Putamen (tissue), 1 donor: ENCODE data around the gene SOX6.
A peak's percentile ranks its signal among the peaks of the same experiment; 100 is the strongest.

ENCODE experiments used
- DNase-seq: peaks from one replicate; pipeline ENCODE4 v3.0.0-alpha.2; 2016; ENCODE audit warnings: low spot score

SOX6 gene

GRCh38 chr11:15991215-15991614, 365.1 kb downstream of the SOX6 start:
- DNase-seq = no peak

DNA sequence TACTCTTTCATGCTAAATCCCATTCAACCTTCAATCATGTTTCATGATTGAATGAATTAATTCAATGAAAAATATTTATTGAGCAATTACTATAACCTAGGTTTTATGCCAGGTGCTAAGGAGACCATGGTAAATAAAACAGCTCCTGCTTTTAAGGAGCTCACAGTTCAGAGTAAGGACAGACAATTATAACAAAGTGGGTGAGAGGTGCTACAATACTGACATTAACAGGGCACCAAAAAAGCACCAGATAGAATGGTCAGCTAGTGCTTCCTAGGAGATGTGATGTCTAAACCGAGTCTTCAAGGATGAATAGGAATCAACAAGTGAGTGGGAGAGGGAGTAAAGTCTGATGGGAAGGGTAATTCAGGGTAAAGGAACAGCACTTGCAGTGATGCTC, 366.7 kb downstream of the SOX6 start:
- DNase-seq = no peak

GRCh38 chr11:15988693-15989231, 367.6 kb downstream of the SOX6 start:
- DNase-seq = no peak

DNA sequence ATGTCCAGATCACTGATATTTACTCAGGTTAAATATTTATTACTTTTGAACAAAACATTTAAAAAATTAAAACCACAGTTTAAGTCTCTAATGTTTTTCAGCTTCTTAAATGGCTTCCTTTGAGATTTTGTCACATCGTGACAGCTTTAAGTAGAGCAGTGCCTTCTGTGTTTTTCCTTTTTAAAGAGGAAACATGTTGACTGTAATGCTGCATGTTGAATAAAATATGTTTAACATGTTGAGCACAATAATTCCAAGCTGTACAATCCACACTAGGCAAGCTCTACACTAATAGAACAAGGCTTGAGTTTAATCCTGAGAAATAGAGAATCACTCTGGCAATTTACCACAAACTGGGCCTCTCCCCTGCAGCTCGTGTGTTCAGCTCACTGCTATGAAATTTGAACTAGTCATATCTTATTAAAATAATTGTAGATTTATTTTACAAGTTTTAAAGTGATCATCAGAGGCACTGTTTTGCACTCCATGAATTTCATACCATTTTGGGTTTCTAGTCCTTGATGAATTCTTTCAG, 368.3 kb downstream of the SOX6 start:
- DNase-seq = no peak

GRCh38 chr11:15987046-15987445, 369.3 kb downstream of the SOX6 start:
- DNase-seq = no peak

- DNase-seq = no peak
Measured at GRCh38 chr11:15985860-15986139, 370.5 kb downstream of the SOX6 start.

DNA sequence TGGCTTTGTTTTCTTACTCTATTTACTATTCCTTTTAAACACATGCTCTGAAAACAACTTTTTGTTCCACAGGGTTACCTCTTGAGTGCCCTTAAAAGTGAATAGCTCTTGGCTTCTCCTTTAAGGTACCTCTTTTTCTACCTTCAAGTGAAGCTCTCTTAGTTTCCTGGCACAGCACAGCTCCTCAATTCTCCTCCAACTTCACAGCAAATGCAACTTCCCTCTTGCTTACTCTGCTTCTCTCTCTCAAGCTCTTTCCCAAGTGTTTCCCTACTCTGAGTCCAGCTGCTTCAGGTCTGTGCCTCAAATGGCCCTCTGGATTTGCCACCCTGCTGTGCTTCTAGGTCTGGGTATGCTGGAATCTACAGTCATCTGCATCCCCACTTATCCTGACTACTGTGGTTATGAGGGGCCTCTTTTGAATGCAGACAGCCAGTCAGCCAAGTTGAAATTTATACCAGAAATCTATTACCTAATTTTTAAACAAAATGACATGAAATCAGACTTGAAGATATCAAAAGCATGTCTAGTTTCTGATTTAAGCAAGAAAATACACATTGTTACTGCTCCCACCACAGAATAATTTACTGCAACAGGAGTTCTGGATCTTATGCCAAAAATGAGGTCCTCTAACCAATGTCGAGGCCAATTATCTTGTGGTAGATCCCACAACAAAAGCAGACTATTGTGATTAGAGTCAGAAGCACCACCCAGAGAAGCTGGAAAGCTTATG, 371.1 kb downstream of the SOX6 start:
- DNase-seq = no peak

DNA sequence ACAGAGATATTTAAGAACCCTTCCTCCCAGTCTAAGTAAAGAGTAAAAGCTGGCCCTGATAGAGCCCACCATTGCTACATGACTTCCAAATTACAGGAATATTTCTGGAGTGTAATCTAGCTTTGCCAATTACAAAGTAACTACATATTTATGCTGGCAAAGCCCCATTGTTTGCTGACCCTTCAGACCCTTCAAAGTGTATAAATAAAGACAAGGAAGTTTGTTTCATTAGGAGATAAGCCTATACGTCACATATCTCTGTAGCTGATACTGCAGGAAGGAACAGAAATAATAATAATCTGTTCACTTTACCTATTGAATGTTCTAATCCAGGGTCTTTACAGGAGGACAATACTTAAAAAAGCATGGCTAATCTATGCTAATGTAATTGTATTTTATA, 375.1 kb downstream of the SOX6 start:
- DNase-seq = no peak

DNA sequence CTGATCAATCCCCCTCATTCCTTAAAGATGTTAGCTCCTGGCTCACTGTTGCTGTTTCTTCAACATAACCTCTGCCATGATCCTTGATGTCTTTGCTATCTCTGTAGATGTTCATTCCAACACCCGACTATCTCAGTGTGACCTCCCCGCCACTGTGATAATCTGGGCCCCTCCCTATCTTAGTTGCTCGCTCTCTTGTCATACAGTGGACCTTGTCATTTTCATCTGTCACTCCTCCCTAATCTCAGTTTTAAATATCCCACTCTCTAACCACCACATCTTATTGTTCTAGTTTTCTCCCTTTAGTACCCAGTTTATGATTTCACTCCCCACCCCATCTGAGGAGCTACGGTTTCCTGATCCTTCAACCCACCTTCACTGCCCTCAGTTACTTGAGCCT, 379.2 kb downstream of the SOX6 start:
- no peak for DNase-seq

- DNase-seq = no peak
Measured at GRCh38 chr11:15976433-15977045, 379.8 kb downstream of the SOX6 start.

- no peak for DNase-seq
Measured at GRCh38 chr11:15975742-15976141, 380.6 kb downstream of the SOX6 start.

DNA sequence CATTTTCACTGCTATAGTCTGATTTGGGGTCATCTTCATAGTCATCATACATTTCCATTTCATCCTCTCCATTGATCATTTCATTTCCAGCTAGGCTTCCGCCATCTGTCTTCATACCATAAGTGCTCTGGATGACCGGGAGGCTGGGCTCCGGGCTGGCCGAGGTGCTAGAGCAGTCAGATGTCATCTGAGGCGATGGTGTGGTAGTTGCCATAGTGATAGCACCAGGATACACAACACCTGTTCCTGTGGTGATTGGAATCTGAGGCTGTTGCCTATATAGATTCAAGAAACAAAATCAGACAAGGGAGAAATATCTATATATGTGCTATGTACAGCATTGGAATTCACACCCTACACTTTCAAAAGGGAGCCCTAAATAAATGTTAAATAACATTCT, 383.5 kb downstream of the SOX6 start:
- DNase-seq = no peak

DNA sequence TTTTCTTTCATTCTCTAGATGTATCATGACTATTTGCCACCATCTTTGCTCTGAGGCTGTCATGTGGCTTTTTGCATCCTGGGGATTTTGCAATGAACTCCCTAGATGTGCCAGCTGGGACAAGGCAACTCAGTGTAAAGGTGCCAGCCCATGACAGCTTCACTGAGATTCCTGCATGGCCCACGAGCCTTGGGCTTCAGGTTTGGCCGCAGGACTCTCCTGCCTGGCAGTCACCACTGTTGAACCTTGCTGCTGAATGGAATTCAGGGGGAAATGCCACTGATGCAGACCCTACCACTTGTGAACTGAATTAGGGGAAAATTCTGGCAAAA, 385.2 kb downstream of the SOX6 start:
- no peak for DNase-seq

DNA sequence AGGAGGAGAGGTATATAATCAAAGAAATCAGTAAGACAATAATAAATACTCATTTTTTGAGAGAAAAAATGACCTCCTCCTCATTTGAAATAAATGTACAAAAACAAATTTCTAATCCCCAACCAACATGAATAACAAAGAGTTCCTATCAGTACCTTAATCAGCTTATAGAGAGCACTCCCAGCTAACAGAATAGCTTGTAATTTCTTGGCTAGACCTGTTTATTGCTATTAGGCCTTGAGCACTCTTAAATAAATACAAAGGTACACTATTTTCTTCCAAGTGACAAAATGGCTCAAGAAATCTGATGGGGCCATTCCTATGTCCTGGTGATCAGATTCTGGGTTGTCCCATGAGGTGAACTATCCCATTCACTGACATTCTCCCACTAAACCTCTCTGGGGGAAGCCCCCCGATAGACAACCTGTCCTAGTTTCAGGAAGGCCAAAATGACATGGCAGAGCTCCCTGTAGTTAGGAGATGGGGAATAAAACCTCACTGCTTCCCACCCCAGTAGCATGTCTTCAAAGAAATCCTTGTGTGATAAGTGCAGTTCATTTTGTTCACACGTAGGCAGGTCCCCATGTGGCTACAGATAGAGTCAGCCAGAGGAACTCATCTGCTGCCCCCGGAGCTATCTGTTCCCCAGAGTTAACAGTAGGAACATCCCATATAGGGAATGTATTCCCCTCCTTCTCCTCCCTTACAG, 385.7 kb downstream of the SOX6 start:
- no peak for DNase-seq

GRCh38 chr11:15969701-15970329, 386.5 kb downstream of the SOX6 start:
- no peak for DNase-seq

DNA sequence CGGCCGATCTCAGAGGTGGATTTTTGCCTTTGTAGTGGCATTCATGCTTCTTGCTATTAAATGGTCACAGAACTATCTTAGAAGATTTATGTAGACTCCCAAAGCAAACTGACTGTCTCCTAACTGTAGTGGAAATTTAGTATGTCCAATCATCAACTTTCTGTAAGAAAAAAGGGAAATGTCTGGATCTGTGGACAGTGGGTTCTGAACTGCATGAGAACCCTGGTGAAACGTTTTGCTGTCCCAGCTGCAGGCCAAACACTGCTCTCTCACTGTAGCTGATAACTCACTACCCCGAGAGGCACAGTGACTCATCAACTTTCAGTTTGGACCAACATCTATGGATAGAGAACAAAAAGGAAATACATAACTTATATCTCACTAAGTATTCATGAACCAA, 387.1 kb downstream of the SOX6 start:
- DNase-seq = peak; percentile 55

GRCh38 chr11:15968461-15969130, 387.8 kb downstream of the SOX6 start:
- peak; percentile 13 for DNase-seq

DNA sequence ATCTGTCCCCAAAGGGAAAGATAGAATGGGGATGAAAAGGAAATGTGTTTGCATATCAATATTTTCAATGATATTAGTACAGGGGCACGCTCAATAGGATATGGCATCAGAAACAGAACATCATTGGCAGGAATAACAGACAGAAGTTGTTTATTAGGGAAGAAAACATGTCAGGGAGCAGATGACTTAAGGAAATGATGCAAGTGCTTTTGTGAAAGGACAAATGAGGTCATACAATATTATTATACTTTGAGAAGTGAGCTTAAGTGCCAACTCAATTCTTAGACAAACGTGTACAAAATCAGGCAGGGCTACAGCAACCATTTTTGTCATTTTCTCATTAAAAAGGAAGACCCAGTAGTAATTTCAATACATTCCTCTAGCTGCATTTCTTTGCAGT, 388.4 kb downstream of the SOX6 start:
- DNase-seq = no peak

DNA sequence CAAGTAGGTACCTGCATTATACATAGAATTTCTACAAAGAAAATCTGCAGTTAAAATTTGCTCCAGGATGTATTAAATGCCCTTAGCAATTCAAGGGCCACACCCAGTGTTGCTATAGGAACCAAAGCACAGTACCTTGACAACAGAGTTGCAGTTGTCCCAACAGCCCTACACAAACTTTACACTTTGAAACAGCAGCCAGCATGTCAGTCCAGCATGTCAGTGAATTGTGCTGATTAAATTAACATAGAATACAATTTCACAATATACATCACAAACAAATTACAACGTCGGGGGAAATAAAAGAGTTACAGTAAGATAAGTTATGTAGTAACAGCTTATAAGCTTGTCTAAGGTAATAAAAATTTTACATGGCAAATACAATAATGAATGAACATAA, 389.2 kb downstream of the SOX6 start:
- no peak for DNase-seq

DNA sequence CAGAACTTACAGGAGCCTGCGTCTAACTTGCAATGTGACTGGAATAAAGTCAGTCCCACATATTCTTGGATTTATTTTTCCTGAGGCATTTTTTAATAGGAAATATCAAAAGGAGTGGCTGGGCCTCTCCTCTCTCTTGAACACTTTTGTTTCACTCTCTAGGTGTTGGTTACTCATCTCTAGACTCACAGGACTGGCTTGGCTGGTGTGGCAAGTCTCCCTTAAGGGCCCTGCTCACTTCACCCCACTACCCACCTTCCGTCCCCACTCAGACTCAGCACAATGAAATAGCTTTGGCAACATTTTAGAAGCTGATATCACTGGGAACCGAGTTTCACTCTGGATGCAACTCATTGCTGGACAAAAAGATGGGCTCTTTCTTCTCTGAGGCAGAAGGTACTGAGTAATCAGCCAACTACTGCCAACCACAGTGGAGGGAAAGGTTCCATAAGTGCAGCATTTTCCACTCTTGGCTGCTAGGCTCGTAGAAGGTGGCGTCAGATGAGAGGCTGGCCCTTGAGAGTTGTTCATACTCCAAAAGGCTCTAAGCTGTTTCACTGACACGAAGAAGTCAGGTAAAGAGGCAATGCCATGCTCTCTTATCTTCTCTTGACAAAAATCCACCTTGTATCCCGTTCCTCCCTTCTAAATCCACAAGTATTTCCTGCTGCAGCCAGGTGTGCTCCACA, 390.6 kb downstream of the SOX6 start:
- no peak for DNase-seq

GRCh38 chr11:15963266-15963665, 393.1 kb downstream of the SOX6 start:
- no peak for DNase-seq

DNA sequence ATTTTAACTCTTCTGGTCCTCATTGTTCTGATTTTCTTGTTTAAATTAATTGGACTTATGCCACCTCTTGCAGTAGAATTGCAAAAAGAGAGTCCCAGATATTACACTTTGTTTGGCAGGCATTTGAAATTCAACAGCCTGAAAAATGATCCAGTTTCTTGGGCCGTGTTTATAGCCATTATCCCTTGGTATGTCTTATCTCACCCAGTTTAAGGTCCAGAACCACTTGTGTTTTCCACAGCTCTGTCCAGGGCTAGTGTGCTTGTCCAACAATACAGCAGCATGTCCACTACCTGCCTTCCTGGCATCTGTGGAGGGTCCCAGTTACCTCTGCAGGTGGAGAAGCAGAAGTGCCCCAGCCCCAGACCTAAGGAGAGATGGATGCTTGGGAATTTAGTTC, 397.4 kb downstream of the SOX6 start:
- no peak for DNase-seq
